ENCODE data around the gene OLFM2. TPM values are rescaled to one million over a fixed set of nuclear protein-coding genes. Genes with fewer than 3 reads are reported as not detected.

The OLFM2 gene
- total RNA-seq, 1 donor from 2014 or later, result 7.3 TPM

GRCh38 chr19:9806803-9807202, 129.5 kb downstream of the OLFM2 start:
- no peak overlapping the region for H3K27ac Mint-ChIP-seq (ENCODE audit: unreplicated experiment)
- no peak for DNase-seq (ENCODE audit: low read depth, low spot score)
- H3K4me3 Mint-ChIP-seq, result no peak overlapping the region
- H3K4me1 Mint-ChIP-seq, result no peaks in the 10 kb centered on the region
- H3K27me3 Mint-ChIP-seq (ENCODE audit: low read depth), result no peaks in the 10 kb centered on the region
- peaks cover 7% of the 10 kb centered on the region for H3K36me3 Mint-ChIP-seq (ENCODE audit: low read depth)
- H3K9me3 Mint-ChIP-seq, result no peaks in the 10 kb centered on the region
- no peak for TF ChIP-seq CTCF (conservative IDR thresholded peaks at IDR 0.05)

Other genes with a start within 250 kb of the OLFM2 start
- 7.6 and 11.0 TPM in 2 replicates for gene ZNF846, start 167.8 kb downstream of the OLFM2 start, total RNA-seq
- 32.7 and 33.1 TPM in 2 replicates for gene FBXL12, start 117.4 kb downstream of the OLFM2 start, total RNA-seq
- 366 and 373 TPM in 2 replicates for gene UBL5, start 108.6 kb downstream of the OLFM2 start, total RNA-seq
- 117 and 127 TPM in 2 replicates for gene PIN1, start 101.2 kb downstream of the OLFM2 start, total RNA-seq
- gene COL5A3, start 74.0 kb upstream of the OLFM2 start, total RNA-seq, result 0.61 and 0.86 TPM in 2 replicates
- gene RDH8, start 77.0 kb upstream of the OLFM2 start, total RNA-seq, result not detected in 2 replicates
- 0.89 and 0.93 TPM in 2 replicates for gene SHFL, start 149.8 kb upstream of the OLFM2 start, total RNA-seq
- not detected in 2 replicates for gene ANGPTL6, start 166.2 kb upstream of the OLFM2 start, total RNA-seq
- 77.8 and 84.5 TPM in 2 replicates for gene PPAN, start 169.8 kb upstream of the OLFM2 start, total RNA-seq
- gene P2RY11, start 175.2 kb upstream of the OLFM2 start, total RNA-seq, result 25.9 and 26.9 TPM in 2 replicates
- 210 and 224 TPM in 2 replicates for gene EIF3G, start 183.4 kb upstream of the OLFM2 start, total RNA-seq

Measured in neural crest cell (in vitro differentiated cells).